HG02610 (cell line): Measurements from ENCODE around the gene RAB44.
"Not testable (repeated sequence)": the region's sequence is repeated elsewhere in the genome, so short reads cannot be mapped to it uniquely, and the experiment has no call there.

Experiments used
- ATAC-seq: cut with Tn5 transposase; IDR thresholded peaks from one replicate; pipeline ENCODE4 v1.9.1; 2021; ENCODE audit warnings: mild to moderate bottlenecking, moderate library complexity; ENCODE audit not compliant: unreplicated experiment

Gene RAB44, protein sequence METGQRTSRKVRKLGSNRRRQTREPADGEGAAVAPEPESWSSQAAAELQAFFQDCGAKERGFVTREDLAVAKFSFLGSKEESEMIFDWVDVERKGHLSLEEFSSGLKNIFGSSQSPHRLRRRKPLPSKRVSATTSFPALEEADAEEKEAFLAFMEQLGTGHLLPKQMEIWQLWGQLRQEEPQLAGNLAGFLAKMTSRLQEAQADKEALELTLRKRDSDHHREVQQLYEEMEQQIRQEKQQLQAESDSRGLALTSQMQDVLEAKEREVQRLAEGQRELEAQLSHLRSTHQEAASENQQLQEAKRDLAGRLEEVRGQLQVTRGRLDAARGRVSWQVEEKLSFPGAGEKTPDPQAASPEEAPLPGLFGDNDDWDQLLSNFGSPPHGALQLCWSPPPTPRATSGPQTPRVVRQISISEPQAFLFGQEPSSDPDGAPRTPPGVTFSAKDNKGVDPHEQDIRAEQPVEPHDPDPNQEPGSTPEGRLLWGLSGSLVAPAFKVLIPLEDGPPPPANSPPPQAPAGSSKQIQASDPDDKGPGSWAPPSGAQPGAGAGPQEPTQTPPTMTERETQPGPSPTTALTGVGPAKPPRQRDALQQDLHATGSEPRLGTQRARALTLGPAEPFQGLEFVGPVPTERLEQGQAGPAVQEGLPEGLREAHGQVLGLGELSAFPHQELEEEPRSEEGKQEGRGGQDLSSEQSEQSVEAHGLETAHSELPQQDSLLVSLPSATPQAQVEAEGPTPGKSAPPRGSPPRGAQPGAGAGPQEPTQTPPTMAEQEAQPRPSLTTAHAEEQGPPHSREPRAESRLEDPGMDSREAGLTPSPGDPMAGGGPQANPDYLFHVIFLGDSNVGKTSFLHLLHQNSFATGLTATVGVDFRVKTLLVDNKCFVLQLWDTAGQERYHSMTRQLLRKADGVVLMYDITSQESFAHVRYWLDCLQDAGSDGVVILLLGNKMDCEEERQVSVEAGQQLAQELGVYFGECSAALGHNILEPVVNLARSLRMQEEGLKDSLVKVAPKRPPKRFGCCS

DNA sequence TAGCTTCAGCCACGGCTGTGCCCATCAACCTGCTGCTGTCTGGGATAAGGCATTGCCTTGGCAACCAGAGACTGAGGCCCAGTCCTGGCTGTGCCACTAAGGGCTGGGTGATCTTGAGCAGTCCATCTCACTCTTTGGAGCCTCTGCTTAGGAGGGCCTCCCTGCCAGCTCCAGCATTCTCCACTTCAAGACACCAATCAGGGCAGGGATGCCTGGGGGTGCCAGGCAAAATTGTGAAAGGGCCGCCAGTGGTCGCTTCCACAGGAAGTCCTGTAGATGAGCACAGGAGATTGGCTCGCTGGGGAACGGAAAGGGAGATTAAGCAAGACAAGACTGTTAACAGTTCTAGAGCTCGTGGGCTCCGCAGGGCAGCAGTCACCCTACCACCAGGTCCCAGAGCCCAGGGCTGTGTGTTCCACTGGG is at the start of gene RAB44:
Gene RAB44 (plus strand): TSS at position 346 of the 423 bp plus-strand sequence. CDS start 6,410 bp downstream, outside the sequence.
- ATAC-seq, result no peak

DNA sequence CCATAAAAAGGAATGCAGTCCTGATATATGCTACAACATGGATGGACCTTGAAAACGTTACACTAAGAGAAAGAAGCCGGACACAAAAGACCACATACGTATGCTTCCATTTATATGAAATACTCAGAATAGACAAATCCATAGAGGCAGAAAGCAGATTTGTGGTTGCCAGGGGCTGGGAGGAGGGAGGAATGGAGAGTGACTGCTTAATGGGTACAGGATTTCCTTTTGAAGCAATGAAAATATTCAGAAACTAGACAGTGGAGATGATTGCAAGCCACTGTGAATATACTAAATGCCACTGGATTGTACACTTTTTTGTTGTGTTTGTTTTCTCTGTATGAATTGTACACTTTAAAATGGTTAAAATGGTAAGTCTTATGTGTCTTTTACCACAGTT is 48.5 kb upstream of the RAB44 start:
- no peak for ATAC-seq

DNA sequence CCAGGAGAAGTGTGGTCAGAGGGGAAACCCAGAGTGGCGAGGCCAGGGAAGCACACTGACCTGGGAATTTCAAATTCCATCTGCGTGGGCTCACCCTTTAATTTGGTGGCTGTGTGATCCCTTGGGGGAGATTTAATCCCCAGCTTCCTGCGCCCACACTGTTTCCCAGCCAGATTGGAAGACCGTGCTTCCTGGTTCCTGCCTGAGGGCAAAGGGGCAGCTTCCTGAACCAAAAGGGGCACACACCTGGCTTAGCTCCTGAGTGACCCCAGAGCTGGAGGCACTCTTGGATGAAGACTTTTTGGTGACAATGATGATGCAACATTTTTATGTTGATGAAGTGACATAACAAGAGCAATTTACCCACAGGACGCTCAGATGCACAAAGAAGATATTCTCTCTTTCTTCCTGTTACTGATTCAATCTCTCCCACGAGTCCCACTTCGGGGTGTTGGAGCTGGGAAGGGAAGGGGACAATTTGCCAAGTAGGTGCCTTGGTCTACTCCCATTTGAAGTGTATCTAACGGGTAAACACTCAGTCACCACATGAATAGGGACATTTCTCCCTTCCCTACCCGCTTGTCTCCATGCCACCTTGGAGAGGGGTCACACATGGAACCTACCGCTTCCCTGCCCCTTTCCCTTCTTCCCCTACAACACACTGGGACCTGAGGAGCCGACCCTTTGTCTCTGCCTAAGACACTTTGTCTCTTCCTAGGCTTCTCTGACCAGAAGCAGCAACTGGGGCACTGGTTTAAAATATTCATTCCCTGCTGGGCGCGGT is 47.7 kb upstream of the RAB44 start:
- no peak for ATAC-seq

DNA sequence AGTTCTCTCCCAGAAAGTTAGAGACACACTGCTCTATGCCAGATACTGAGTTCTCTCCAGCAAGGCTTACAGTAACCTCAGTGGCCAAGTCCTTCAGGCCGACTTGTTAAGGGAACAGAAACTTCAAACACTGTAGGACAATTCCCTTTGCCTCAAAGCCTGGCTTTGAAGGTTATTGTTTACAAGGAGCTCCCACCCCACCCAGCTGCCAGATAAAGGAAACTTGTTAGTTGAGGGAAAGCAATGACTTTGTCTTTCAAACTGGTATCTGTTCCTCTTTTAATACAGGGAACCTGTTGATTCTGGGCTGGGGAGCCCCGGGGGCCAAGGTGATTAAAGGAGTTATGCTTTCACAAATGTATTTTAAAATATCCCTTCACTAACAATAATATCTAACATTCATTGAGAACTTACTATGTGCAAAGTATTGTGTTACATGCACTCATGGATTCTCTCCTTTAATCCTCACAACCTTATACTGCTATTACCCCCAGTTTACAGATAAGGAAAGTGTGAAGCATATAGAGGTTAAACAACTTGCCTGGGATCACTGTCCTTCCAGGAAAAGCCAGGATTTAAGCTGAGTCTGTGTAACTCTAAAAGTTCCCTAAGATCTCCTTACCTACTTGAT is 46.7 kb upstream of the RAB44 start:
- peak; percentile 83 for ATAC-seq

DNA sequence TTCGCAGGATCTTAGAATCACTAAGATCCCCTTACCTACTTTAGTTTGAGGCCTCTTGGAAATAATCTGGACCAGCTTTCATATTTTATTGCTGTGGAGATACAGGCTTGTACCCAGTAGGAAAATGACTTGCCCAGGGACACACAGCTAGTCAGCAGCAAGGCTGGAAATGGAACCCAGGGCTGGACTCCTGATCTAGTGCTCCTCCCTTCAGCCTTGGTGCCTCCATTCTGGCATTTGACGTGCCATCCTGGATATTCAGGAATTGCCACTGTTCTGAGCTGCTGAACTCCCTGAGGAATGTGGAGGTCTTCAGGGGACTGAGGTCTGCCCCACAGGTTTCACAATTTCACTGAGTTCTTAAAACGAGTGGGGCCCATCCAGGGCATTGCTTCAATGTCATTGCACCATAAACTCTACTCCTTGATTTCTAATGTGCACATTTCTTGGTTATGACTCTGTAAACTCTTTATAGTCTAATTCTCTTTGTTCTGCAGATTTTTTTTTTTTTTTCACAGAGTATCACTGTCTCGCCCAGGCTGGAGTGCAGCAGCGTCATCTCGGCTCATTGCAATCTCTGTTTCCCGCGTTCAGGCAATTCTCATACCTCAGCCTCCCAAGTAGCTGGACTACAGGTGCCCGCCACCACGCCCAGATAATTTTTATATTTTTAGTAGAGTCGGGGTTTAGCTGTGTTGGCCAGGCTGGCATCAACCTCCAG is 45.8 kb upstream of the RAB44 start:
- no peak for ATAC-seq

DNA sequence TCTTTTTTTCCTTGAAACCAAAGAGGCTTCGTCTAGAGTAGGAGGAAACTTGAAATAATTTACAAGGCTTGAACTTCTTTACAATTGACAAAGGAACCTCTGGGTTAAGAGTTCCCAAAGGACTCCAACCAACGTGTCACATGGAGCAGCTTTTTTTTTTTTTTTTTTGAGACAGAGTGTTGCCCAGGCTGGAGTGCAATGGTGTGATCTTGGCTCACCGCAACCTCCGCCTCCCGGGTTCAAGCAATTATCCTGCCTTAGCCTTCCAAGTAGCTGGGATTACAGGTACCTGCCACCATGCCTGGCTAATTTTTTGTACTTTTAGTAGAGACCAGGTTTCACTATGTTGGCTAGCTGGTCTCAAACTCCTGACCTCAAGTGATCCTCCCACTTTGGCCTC is 43.2 kb upstream of the RAB44 start:
- not testable (repeated sequence) for ATAC-seq

DNA sequence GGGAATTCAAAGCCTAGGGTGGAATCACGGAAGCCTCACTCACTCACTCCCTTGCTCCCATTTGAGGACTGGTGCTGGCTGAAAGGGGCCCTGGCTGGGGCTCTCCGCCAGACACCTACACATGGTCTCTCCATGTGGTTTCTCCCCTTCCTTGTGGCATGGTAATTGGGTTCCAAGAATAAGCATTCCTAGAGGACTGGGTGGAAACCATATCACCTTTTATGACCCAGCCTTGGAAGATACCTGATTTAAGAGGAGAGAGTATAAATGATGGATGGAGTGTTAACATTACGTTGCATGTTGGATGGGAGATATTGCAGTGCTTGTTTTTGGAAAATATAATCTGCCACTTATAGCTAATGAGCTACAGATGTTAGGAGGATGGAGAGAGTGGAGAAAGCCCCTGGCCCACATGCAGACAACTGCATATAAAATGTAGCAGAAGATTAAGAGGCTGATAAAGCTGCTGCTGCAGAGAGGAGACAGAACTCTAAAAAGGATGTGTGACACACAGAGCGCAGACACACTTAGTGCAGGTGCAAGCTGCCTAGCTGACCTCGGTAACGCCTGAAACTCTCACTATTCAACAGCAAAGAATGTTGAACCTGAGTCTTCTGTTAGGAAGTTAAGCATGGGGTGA is 42.4 kb upstream of the RAB44 start:
- no peak for ATAC-seq

DNA sequence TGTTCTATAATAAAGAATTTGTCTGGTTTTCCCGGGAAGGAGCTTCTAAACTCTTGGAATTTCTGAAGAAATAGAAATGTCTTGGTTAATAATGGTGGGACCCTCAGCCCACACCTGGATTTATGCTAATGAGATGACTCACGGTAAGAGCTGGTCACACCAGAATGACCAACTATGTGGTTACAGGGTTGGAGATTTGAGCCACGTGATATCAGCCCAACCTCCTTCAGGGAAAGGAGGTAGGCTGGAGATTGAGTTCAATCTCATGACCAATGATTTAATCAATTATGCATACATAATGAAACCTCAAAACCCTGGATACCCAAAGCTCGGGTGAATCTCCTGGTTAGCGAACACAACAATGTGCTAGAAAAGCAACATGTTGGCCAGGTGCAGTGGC is 41.2 kb upstream of the RAB44 start:
- no peak for ATAC-seq

DNA sequence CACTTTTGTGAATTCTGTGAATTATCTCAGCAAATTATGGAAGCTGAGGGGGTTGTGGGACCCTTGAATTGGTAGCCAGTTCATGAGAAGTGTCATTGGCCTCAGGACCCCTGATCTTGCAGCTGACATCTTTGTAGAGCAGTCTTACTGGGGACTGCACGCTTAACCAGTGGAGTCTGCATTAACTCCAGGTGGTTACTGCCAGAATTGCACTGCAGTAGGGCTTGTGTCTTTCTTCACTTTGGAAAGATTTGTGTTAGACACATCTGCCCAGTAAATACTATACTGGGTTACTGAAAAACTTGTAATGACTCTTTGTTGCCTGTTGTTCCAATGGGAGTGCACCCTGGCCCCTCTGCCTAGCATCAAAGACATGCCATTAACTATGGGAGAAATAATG is 40.4 kb upstream of the RAB44 start:
- ATAC-seq, result no peak

DNA sequence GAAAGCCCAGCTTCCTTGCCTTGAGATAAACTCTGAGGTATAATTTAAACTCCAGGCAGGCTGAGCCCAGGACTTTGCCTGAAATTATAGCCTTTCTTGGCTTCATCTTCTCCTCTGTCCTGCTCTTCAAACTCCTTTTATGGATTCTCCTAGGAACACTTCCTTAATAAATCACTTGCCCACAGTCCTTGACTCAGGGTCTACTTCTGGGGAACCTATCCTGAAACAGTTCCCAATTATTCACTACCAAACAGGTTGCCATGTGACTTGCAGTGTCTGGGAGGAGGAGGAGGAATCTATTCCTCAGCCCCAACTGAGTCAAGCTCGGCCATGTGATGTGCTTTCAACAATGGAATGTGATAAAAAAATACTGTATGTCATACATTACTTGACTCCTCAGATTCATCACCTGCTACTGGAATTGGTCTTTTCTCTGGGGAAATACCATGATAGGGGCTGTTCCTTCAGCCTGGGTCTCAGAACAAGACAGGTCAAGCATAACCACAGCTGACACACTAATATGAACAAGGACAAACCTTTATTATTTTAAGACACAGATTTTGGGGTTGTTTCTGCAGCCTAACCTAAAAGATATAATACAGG is 39.6 kb upstream of the RAB44 start:
- peak; percentile 50 for ATAC-seq

DNA sequence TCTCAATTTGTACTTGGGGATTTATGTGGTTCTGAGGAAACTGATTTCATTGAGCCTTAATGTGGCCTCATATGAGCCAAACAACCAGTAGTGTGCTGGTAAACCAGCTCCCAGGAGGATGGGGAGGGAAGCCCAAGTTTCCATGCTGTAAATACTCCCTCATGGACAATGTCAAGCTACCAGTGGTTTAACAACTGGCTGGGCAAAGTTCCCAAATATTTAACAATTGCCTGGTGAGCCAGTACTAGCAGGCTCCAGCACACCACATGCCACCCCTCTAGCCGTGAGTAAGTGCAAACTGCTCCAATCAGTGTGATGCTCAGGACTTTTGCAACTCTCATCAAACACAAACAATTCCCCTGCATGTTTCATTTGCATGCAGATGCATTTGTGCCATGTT is 38.4 kb upstream of the RAB44 start:
- no peak for ATAC-seq

DNA sequence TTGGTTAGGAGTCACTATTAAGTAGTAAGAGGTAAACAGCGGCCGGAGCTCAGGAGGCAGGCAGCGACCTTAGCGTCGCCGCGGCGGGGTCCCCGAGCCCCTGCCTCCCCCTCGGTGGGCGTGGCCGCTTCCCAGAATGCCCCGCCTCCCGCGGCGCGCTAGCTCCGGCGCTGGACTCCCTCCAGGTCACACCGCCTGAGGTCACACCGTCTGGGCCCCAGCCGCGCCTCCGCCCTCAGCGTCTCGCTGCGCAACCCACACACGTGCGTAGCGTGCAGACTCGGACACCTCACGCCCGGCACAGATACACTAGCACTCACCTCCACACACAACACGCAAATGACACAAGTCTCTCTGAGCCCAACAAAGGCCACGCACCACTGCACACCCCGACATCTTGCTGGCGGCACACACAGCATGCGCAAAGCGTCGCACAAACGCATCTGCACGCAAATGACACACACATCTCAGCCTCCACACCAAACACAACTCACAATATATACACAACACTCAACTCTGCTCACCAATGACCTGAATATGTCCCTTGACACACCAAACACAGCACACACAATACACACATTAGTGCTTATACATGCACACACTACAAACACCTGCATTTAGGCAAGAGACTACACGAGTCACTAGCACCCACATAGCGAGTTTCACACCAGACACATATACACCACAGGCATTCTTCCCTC is 36.7 kb upstream of the RAB44 start:
- ATAC-seq, result no peak

DNA sequence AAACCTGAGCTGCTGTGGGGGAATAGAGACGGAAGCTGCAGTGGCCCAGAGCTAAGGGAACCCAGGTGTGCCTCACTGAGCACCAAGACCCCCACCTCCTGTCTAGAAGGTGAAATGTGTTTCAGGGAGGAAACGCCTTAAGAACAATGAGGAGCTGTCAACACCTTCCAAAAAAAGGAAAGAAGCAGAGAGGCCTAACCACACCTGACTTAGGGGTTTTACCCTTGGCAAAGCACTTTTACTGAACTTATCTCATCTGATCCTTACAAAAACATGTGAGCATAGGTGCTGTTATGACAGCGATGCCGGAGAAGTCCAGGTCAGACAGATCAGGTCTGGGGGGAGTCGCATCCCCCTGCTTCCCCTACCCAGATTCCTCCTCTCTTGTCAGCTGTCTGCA is 35.2 kb upstream of the RAB44 start:
- no peak for ATAC-seq

DNA sequence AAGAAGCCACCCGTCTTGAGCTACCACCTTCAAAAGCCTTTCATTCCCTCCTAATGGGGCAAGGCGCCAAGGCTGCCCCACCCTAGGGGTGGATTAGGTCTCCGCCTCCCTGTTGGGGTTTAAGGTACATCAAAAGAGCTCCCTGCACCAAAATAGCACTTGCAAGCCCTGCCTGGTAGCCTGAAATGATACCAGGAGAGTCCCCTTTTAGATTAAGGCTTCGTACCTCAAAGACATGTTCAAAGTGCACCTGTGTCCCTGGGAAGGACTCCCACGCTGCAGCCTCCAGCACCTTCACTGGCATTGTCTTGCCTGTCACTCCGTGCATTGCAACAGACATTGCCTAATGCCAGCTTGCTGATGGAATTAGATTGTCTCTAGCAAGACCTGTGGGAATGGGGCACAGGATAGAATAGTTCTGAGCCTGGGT is 34.8 kb upstream of the RAB44 start:
- ATAC-seq, result no peak

DNA sequence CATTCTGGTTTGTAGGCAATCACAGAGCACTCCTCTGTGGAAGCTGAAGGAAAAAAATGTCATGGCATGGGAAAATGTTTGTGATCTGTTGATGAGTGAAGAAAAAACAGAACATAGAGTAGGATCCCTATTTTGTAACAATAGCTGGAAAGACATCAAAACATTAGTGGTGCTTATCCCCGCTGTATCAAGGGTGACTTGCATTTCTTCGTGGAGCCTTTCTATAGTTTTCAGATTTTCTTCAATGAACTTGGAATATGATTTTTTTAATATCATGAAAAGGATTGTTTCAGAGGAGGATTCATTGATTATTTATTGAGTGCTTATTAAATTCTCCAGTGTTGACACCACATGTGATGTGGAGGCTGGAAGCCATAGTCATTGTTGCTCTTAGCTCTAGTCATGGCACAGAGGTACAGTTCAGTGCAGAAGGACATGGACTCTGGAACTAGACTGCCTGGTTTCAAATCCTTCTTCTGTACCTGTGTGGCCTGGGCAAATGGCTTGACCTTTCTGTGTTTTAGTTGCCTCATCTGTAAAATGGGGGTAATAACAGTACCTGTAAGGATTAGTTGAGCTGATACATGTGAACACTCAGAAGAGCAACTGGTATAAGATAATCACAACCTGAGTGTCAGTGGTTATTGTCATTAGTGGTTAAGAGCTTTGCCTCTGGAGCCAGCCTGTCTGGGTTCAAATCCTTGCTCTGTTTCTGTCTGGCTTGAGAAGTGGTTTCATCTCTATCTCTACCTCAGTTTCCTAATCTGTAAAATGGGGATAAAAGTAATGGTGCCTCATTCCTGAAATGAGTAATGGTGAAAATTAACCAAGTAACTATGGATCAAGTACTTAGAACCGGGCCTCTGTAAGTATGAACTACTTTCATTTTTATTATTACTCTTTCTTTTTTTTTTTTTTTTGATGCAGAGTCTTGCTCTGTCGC is 33.9 kb upstream of the RAB44 start:
- no peak for ATAC-seq

DNA sequence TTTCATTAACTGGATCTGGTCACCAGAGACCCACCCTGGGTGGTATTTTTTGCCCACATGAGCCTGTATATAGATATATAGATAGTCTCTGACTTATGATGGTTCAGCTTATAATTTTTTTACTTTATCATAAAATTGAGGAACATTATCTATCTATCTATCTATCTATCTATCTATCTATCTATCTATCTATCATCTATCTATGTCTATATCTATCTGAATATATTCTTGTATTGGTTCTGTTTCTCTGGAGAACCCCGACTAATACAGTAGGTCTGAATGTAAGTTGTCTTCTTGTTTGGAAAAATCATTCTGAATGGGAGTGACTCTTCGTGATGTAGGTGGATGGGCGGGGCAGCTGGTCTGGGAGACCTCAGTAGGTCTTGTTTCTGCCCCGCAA is 32.4 kb upstream of the RAB44 start:
- ATAC-seq, result no peak

DNA sequence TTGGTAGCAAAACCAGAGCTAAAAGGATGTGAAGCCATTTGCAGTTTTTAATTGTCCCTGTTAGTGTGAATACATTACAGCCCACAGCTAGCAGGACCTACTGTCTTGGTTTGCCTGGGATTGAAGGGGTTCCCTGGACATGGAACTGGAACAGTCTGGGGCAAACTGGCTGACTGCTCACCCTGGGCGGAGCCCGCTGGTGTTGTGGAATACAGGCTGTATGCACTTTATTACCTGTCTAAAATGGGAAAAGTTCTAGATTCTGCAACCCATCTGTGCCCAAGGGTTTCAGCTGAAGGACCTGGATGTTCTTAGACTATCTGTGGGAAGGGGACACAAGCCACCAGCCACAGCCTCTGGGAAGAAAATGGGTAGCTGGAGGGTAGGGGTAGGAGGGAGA is 31.3 kb upstream of the RAB44 start:
- no peak for ATAC-seq
